GM19397 (cell line): Measurements from ENCODE around the gene THEM4.
"Not testable (repeated sequence)": the region's sequence is repeated elsewhere in the genome, so short reads cannot be mapped to it uniquely, and the experiment has no call there.

Experiments
- ATAC-seq: cut with Tn5 transposase; IDR thresholded peaks from one replicate; pipeline ENCODE4 v1.9.1; 2021; ENCODE audit warnings: mild to moderate bottlenecking, moderate library complexity; ENCODE audit not compliant: unreplicated experiment

THEM4 gene

GRCh38 chr1:151860504-151861187 is 48.7 kb downstream of the THEM4 start:
- no peak for ATAC-seq

GRCh38 chr1:151859891-151860293 is 49.4 kb downstream of the THEM4 start:
- no peak for ATAC-seq

GRCh38 chr1:151858886-151859665 is 50.2 kb downstream of the THEM4 start:
- ATAC-seq = no peak

- no peak for ATAC-seq
Observed at GRCh38 chr1:151858030-151858746, 51.1 kb downstream of the THEM4 start.

- ATAC-seq = no peak
Observed at GRCh38 chr1:151855933-151856332, 53.4 kb downstream of the THEM4 start.

GRCh38 chr1:151855516-151855915 is 53.8 kb downstream of the THEM4 start:
- ATAC-seq = not testable (repeated sequence)

- ATAC-seq = no peak
Observed at GRCh38 chr1:151854658-151855057, 54.7 kb downstream of the THEM4 start.

- no peak for ATAC-seq
Observed at GRCh38 chr1:151853411-151853943, 55.8 kb downstream of the THEM4 start, which contains the start of gene THEM5. THEM5 (minus strand) TSS chr1:151853712; CDS start chr1:151853565, 147 bp downstream.

- ATAC-seq = no peak
Observed at GRCh38 chr1:151852733-151853132, 56.6 kb downstream of the THEM4 start.

GRCh38 chr1:151851886-151852285 is 57.4 kb downstream of the THEM4 start:
- no peak for ATAC-seq

GRCh38 chr1:151849871-151850270 is 59.4 kb downstream of the THEM4 start:
- ATAC-seq = no peak

- ATAC-seq = no peak
Observed at GRCh38 chr1:151849126-151849525, 60.2 kb downstream of the THEM4 start.

- ATAC-seq = no peak
Observed at GRCh38 chr1:151847867-151848596, 61.3 kb downstream of the THEM4 start.

GRCh38 chr1:151846686-151847237 is 62.5 kb downstream of the THEM4 start:
- ATAC-seq = no peak

GRCh38 chr1:151846062-151846568 is 63.2 kb downstream of the THEM4 start:
- no peak for ATAC-seq

GRCh38 chr1:151843398-151843797 is 65.9 kb downstream of the THEM4 start:
- no peak for ATAC-seq

GRCh38 chr1:151841141-151841540 is 68.2 kb downstream of the THEM4 start:
- no peak for ATAC-seq

- no peak for ATAC-seq
Observed at GRCh38 chr1:151840421-151840820, 68.9 kb downstream of the THEM4 start.

- no peak for ATAC-seq
Observed at GRCh38 chr1:151839457-151840403, 69.6 kb downstream of the THEM4 start, which contains the start of gene C2CD4D. C2CD4D (minus strand) TSS chr1:151839820; CDS start chr1:151838989, 831 bp downstream.
